Mucosa of rectum (tissue), 2 donors: ENCODE data around the gene MPPED1.

Experiments used
- H3K27ac ChIP-seq, 2 donors: one replicate each; pipeline ENCODE4 v1.7.0; 2013; ENCODE audit warnings: inconsistent platforms in 2 of 2, low read depth in 2 of 2, low read length in 2 of 2
- H3K27me3 ChIP-seq, 2 donors: one replicate each; pipeline ENCODE4 v1.7.0; 2013; ENCODE audit warnings: low read length in 2 of 2; ENCODE audit not compliant: control insufficient read depth in 2 of 2, insufficient read depth in 2 of 2
- H3K36me3 ChIP-seq, 2 donors: one replicate each; pipeline ENCODE4 v1.7.0; 2013; ENCODE audit warnings: low read length in 2 of 2; ENCODE audit not compliant: control insufficient read depth in 2 of 2, insufficient read depth in 2 of 2
- H3K4me1 ChIP-seq, 2 donors: one replicate each; pipeline ENCODE4 v1.7.0; 2013; ENCODE audit warnings: low read length in 2 of 2, mild to moderate bottlenecking in 1 of 2; ENCODE audit not compliant: control insufficient read depth in 2 of 2, insufficient read depth in 2 of 2
- H3K4me3 ChIP-seq, 2 donors: one replicate each; pipeline ENCODE4 v1.7.0; 2013; ENCODE audit warnings: low read length in 2 of 2
- H3K9ac ChIP-seq, 2 donors: one replicate each; pipeline ENCODE4 v1.7.0; 2013; ENCODE audit warnings: low read length in 2 of 2, low read depth in 1 of 2, mild to moderate bottlenecking in 1 of 2
- H3K9me3 ChIP-seq, 2 donors: one replicate each; pipeline ENCODE4 v1.7.0; 2013; ENCODE audit warnings: low read length in 2 of 2; ENCODE audit not compliant: control insufficient read depth in 2 of 2
- donor health status: healthy.
- donor health status: Normal muscosa, but diverticular disease.

Gene MPPED1

GRCh38 chr22:43438666-43439347 is 27.0 kb downstream of the MPPED1 start:
- Histone ChIP-seq H3K27me3 (no peaks in the 10 kb centered on the region), H3K27ac (no peak overlapping the region), H3K4me3 (no peak overlapping the region), H3K9ac (no peak overlapping the region), H3K9me3 (no peaks in the 10 kb centered on the region), H3K4me1 (no peaks in the 10 kb centered on the region), H3K36me3 (no peaks in the 10 kb centered on the region)

GRCh38 chr22:43439368-43440103 is 27.7 kb downstream of the MPPED1 start:
- Histone ChIP-seq H3K4me1 (no peaks in the 10 kb centered on the region), H3K9me3 (no peaks in the 10 kb centered on the region), H3K9ac (no peak overlapping the region), H3K27me3 (no peaks in the 10 kb centered on the region), H3K4me3 (no peak overlapping the region), H3K27ac (no peak overlapping the region), H3K36me3 (no peaks in the 10 kb centered on the region)

- Histone ChIP-seq H3K27me3 (no peaks in the 10 kb centered on the region), H3K27ac (no peak overlapping the region), H3K4me1 (no peaks in the 10 kb centered on the region)
Measured at GRCh38 chr22:43440104-43440387, 28.2 kb downstream of the MPPED1 start.

GRCh38 chr22:43440556-43440955 is 28.7 kb downstream of the MPPED1 start:
- no peaks in the 10 kb centered on the region for H3K36me3 ChIP-seq
- H3K27me3 ChIP-seq = no peaks in the 10 kb centered on the region
- no peak overlapping the region for H3K9ac ChIP-seq
- no peak overlapping the region for H3K4me3 ChIP-seq
- H3K4me1 ChIP-seq = no peaks in the 10 kb centered on the region
- no peak overlapping the region for H3K27ac ChIP-seq
- H3K9me3 ChIP-seq = no peaks in the 10 kb centered on the region

More at GRCh38 chr22:43440104-43440387, 28.2 kb downstream of the MPPED1 start:
- Histone ChIP-seq H3K9ac (no peak overlapping the region), H3K4me3 (no peak overlapping the region), H3K9me3 (no peaks in the 10 kb centered on the region), H3K36me3 (no peaks in the 10 kb centered on the region)

GRCh38 chr22:43441216-43441615 is 29.4 kb downstream of the MPPED1 start:
- Histone ChIP-seq H3K9me3 (no peaks in the 10 kb centered on the region), H3K36me3 (no peaks in the 10 kb centered on the region), H3K27ac (no peak overlapping the region), H3K4me3 (no peak overlapping the region), H3K4me1 (no peaks in the 10 kb centered on the region), H3K27me3 (no peaks in the 10 kb centered on the region), H3K9ac (no peak overlapping the region)

- Histone ChIP-seq H3K27me3 (no peaks in the 10 kb centered on the region), H3K9me3 (no peaks in the 10 kb centered on the region), H3K27ac (no peak overlapping the region), H3K9ac (no peak overlapping the region), H3K36me3 (no peaks in the 10 kb centered on the region), H3K4me3 (no peak overlapping the region), H3K4me1 (no peaks in the 10 kb centered on the region)
Measured at GRCh38 chr22:43441751-43442150, 29.9 kb downstream of the MPPED1 start.

GRCh38 chr22:43442386-43443151 is 30.8 kb downstream of the MPPED1 start:
- Histone ChIP-seq H3K36me3 (no peaks in the 10 kb centered on the region), H3K27me3 (no peaks in the 10 kb centered on the region), H3K27ac (no peak overlapping the region), H3K4me3 (no peak overlapping the region), H3K9ac (no peak overlapping the region), H3K4me1 (no peaks in the 10 kb centered on the region), H3K9me3 (no peaks in the 10 kb centered on the region)

- H3K27ac ChIP-seq = no peak overlapping the region
Measured at GRCh38 chr22:43443152-43443471, 31.3 kb downstream of the MPPED1 start.

GRCh38 chr22:43446037-43446803 is 34.4 kb downstream of the MPPED1 start:
- Histone ChIP-seq H3K27ac (no peak overlapping the region), H3K27me3 (no peaks in the 10 kb centered on the region)

More at GRCh38 chr22:43443152-43443471, 31.3 kb downstream of the MPPED1 start:
- no peak overlapping the region for H3K9ac ChIP-seq
- no peak overlapping the region for H3K4me3 ChIP-seq
- no peaks in the 10 kb centered on the region for H3K4me1 ChIP-seq
- no peaks in the 10 kb centered on the region for H3K27me3 ChIP-seq
- H3K9me3 ChIP-seq = no peaks in the 10 kb centered on the region
- H3K36me3 ChIP-seq = no peaks in the 10 kb centered on the region

GRCh38 chr22:43446916-43447315 is 35.1 kb downstream of the MPPED1 start:
- H3K27ac ChIP-seq = no peak overlapping the region
- no peaks in the 10 kb centered on the region for H3K4me1 ChIP-seq
- no peak overlapping the region for H3K9ac ChIP-seq
- H3K4me3 ChIP-seq = no peak overlapping the region
- no peaks in the 10 kb centered on the region for H3K36me3 ChIP-seq
- H3K9me3 ChIP-seq = no peaks in the 10 kb centered on the region
- H3K27me3 ChIP-seq = no peaks in the 10 kb centered on the region

More at GRCh38 chr22:43446037-43446803, 34.4 kb downstream of the MPPED1 start:
- H3K4me3 ChIP-seq = no peak overlapping the region
- no peaks in the 10 kb centered on the region for H3K4me1 ChIP-seq
- no peaks in the 10 kb centered on the region for H3K9me3 ChIP-seq
- no peaks in the 10 kb centered on the region for H3K36me3 ChIP-seq
- H3K9ac ChIP-seq = no peak overlapping the region
